UCSD-AML1 (cell line): ENCODE measurements around the gene MCU.
"Not testable (repeated sequence)": the region's sequence is repeated elsewhere in the genome, so short reads cannot be mapped to it uniquely, and the experiment has no call there.

Source experiments
- DNase-seq: peaks from one replicate; lab custom pipeline; 2025; ENCODE audit not compliant: unreplicated experiment; lab: John Stamatoyannopoulos, UW

MCU gene, protein sequence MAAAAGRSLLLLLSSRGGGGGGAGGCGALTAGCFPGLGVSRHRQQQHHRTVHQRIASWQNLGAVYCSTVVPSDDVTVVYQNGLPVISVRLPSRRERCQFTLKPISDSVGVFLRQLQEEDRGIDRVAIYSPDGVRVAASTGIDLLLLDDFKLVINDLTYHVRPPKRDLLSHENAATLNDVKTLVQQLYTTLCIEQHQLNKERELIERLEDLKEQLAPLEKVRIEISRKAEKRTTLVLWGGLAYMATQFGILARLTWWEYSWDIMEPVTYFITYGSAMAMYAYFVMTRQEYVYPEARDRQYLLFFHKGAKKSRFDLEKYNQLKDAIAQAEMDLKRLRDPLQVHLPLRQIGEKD

DNA sequence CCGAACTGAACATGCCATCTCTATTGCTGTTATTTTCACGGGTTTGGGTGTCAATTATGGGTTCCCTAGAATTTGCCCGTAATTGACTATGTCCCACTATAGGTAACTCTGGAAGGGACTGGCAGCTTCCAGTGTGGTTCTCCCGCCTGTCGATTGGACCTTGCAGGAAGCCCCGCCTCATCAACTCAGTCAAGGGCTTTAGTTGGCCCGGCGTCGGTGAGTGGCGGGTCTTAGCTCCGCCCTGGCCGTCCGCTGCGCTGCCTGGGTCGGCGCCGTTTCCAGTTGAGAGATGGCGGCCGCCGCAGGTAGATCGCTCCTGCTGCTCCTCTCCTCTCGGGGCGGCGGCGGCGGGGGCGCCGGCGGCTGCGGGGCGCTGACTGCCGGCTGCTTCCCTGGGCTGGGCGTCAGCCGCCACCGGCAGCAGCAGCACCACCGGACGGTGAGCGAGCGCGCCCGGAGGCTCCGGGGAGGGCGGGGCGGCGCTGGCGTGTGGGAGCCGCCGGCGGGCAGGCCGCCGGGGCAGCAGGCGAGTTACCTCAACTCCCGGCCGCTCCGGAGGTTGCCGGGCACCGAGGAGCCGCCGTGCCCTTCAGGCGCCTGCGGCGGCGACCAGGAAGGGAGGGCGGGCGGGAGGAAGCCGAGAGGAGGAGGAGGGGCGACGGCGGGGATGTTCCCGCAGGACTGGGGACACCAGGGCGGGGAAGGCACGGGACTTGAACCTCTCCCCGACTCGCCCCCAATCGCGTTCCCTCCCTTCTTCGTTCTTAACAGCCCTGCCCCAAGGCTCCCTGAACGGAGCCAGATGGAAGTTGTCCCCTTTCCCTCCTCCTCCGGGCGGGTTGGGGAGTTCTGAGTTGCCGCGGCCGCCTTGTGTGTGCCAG is at the start of gene MCU:
Gene MCU, plus strand, starts transcription at position 281 of the 881 bp plus-strand sequence. Its CDS starts 9 bp downstream, at position 290.
- peak; percentile 92 for DNase-seq

- DNase-seq, result no peak
Measured at GRCh38 chr10:72642318-72642717, 49.6 kb upstream of the MCU start.

GRCh38 chr10:72645263-72645858 is 46.6 kb upstream of the MCU start:
- no peak for DNase-seq

DNA sequence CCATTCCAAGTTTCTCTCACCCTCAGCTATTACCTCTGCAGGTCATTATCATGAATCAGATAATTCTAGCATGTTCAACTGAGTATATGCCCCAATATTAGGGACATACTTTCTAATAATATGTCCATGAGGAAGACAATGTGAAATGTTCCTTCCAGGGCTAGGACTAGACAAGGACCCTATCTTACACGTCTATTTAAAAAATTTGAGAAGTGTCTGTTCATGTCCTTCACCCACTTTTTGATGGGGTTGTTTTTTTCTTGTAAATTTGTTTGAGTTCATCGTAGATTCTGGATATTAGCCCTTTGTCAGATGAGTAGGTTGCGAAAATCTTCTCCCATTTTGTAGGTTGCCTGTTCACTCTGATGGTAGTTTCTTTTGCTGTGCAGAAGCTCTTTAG is 45.0 kb upstream of the MCU start:
- not testable (repeated sequence) for DNase-seq

DNA sequence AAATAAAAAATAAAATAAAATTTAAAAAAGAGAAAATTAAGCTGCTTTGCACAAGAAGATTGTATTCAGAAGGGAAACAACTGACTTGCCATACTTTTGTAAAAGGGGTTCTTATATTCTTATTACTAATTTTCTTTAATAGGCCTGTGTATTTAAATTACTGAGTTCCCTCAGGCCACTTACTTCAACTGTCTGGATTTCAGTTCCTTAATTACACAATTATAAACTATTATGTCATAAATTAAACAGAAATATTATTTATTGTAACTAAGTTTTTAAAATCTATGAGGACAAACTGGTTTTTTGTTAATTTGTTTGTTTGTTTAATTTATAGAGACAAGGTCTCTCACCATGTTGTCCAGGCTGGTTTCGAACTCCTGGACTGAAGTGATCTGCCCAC is 43.6 kb upstream of the MCU start:
- DNase-seq, result no peak

DNA sequence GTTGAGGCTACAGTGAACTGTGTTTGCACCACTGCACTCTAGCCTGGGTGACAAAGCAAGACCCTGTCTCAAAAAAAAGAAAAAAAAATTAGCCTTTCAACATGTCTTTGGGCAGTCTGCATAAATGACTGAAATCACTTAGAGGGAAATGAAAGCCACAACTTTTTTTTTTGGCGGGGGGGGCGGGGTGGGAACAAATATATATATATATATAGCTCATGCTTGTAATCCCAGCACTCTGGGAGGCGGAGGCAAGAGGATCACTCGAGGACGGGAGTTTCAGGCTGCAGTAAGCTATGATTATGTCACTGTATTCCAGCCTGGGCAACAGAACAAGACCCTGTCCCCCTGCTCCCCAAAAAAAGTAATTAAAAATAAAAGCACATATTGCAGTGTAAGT is 42.7 kb upstream of the MCU start:
- no peak for DNase-seq

DNA sequence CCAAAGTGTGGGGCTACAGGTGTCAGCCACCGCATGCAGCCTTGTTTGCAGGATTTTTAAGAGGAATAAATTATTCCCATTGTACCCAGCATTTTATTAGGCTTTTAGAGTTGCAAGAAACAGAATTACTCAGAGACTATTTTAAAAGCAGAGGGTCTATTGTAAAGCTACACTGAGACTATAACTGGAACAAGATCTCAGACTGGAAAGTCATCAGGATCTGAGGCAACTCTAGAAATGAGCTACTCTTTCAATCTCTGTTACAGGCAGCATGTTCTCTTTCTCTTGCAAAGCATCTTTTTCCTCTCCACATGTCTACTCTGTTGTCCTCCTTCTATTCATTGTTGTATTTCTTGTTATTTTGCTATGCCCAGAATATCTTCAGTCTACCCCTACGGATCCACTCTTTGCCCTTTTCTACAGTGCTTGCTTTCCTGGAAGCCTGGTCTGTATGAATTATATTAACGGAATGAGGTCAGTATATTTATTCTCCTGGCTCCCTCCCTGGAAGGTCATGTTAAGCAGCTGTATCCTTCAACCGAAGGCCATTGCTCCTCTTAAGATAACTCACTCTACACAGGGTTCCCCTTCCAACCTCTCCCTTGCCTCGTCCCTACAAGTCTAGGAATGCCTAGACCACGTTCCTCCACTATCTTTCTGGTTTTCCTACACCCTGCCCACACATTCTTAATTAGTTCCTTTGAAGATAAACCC is 38.4 kb upstream of the MCU start:
- no peak for DNase-seq

DNA sequence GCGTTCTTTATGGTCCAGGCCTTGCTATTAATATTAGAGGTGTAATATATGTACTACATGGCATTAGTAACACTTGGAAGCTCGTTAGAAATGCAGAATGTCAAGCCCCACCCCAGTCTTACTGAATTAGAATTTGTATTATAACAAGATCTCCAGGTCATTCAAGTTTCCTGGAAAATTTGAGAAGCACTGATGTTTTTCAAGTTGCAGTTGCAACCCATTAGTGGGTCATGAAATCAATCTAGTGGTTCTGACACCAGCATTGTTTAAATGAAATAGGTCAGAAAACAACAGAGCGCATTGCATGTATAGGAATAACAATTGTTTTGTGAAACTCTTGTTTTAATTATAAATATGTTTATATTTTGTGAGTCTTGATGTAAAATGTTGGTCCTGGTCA is 37.2 kb upstream of the MCU start:
- no peak for DNase-seq

- no peak for DNase-seq
Measured at GRCh38 chr10:72658696-72659400, 33.1 kb upstream of the MCU start.

DNA sequence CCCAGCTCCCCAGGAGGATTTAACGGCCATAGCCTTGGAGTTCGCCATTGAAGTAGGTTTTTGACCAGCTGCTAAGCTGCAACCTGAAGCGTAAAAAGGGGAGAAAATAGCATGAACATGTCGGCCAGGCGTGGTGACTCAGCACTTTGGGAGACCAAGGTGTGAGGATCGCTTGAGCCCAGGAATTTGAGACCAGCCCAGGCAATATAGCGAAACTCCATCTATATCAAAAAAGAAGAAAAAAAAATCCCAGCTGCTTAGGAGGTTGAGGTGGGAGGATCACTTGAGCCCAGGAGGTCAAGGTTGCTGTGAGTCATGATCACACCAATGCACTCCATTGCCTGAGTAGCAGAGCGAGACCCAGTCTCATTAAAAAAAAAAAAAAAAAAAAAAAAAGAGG is 32.2 kb upstream of the MCU start:
- no peak for DNase-seq

- no peak for DNase-seq
Measured at GRCh38 chr10:72660220-72660619, 31.7 kb upstream of the MCU start.

- DNase-seq, result no peak
Measured at GRCh38 chr10:72661431-72661830, 30.5 kb upstream of the MCU start.

DNA sequence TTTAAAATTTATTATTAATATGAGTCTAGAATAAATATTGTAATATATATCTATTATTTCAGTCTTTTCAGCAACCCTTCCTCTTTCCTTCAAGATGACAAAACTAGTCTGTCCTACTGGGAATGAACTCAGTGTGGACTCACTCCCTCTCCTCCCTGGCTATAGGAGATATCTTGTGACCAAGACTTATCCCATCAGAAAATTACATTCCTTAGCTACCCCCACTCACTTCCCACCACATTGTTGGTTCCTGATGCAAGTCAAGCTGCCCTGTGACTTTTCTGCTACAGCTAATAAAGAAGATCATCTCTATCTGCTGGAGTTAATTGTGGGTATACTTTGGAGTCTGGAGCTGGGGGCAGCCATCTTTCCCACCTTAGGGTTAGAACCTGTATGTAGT is 28.0 kb upstream of the MCU start:
- no peak for DNase-seq

- DNase-seq, result no peak
Measured at GRCh38 chr10:72665925-72666324, 26.0 kb upstream of the MCU start.

DNA sequence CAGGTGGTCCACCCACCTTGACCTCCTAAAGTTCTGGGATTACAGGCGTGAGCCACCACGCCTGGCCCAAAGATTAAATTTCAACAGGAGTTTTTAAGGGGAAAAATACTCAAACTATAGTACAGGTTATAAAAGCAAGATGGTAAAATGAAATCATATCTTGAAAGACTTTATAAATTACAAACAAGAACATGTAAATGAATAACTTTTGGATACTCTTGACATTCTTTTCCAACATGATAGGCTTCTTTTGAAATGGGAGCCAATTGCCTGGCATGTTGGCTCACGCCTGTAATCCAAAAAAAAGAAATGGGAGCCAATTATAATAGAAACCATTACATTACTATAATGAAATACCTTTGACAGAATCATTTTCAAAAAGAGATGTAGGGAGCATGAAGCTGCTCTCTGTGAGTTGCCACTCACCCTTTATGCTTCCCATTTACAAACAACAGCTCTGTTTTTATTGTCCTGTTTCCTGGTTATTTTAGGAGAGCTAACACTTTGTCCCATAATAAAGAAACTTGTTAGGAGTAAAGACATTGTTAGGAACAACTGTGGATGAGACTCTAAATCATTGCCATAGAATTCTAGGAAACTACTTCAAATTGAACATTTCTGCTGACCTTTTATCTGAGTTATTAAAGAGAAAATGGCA is 24.6 kb upstream of the MCU start:
- no peak for DNase-seq

DNA sequence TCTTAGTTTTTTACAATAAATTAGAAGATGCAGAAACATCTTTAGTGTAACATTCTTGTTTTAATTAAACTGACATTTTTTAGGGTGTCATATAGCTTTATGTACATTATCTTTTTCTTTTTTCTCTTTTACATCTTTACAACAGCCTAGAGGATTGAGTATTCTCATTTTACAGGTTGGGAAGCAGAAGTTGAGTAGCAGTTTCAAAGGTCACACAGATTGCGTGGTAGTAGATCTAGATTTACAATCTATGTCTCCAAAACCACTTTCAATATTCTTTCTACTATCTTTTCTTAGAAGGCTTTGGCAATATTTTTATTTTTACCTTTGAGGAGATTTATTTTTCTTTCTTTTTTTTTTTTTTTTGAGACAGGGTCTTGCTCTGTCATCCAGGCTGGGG is 18.7 kb upstream of the MCU start:
- no peak for DNase-seq

- not testable (repeated sequence) for DNase-seq
Measured at GRCh38 chr10:72674174-72674573, 17.8 kb upstream of the MCU start.

DNA sequence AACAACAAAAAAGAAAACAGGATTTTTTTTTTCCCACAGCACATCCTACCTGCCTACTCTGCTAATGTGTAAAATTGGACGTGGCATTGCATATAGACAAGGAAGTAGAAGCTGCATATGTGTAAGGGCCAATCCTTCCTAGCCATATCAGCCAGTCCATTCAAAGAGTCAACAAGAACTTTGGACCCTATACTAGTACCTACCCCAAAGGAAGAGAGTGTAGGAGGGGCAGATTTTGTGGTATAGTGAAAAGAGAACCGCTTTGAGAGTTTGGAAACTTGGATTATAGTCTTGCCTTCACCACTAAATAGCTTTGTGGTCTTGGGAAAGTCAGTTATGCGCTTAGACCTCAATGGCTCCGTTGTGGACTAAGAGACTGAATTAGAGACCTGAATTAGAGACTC is 12.1 kb upstream of the MCU start:
- DNase-seq, result no peak

DNA sequence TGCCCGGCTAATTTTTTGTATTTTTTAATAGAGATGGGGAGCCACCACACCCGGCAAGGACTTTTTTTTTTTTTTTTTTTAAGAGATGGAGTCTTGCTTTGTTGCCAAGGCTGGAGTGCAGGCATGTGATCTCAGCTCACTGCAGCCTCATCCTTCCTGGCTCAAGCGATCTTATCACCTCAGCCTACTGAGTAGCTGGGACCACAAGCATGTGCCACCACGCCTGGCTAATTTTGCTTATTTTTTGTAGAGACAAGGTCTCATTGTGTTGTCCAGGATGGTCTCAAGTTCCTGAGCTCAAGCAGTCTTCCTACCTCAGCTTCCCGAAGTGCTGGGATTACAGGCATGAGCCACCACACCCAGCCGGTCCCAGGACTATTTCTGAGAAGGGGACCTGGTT is 9.3 kb upstream of the MCU start:
- DNase-seq, result no peak

- DNase-seq, result no peak
Measured at GRCh38 chr10:72685264-72685921, 6.5 kb upstream of the MCU start.
